ENCODE data around the gene PRR3. TPM values are rescaled to one million over a fixed set of nuclear protein-coding genes. Genes with fewer than 3 reads are reported as not detected.

PRR3 gene
- total and polyA plus RNA-seq, 9 of the 15 experiments (the other 6 are each of a cell fraction or from before 2014, with no cell fraction given): 23.5 to 59.6 (median 28.8) TPM

DNA sequence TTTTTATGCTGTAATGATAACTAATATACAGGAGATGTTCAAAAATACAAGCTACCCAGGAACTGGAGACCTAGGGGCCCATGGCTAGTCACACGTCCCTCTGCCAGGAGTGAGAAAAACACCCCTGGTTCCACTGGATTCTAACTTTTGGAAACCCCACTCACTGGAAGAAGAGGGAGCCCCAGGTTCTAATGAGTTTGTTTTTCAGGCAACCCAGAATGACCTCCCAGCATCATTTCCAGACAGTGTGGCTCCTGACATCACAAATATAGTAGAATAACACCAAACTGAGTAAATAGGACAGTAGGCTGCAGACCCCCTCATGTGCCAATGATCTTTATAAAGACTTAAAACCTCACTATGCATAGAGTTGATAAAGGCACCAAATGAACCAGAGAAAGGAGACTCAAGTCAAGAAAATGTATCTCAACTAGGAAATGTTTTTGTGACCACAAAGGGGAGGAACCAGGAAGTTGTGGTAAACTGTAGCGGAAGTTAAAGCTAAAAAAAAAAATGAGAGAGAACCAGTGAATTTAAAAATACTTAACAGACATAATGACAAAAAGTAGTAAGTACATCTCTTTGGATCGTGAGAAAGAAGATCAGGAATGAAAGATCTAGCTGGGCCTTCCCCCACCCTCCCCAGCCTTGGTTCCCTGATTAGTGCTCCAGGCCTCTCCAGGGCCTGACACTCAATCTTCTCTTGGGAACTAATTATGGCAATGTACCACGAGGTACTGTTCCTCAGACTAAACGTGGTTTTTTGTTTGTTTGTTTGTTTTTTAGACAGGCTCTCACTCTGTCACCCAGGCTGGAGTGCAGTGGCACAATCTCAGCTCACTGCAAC, 48.0 kb upstream of the PRR3 start (continued):
- no peak for TF ChIP-seq SMAD3 (CRISPR knock-in tag; conservative IDR thresholded peaks at IDR 0.05)
- TF ChIP-seq ZNF518B (CRISPR knock-in tag; IDR thresholded peaks at IDR 0.05): 0 out of 2 replicates have a peak, but pooled peaks have one; percentile 33
- TF ChIP-seq SMC3 (conservative IDR thresholded peaks at IDR 0.05; ENCODE audit: insufficient read depth, low read depth, low read length): no peak
- TF ChIP-seq ZNF79 (CRISPR knock-in tag; IDR thresholded peaks at IDR 0.05; ENCODE audit: low read depth): no peak
- TF ChIP-seq NBN (IDR thresholded peaks at IDR 0.05; ENCODE audit: low read depth): peak; percentile 52; the same call in 1 of the 2 replicates
- no peak for TF ChIP-seq NR2C2 (CRISPR knock-in tag; IDR thresholded peaks at IDR 0.05)
- peak; percentile 59; the same call in 1 of the 2 replicates for TF ChIP-seq NR2C2 (tag; IDR thresholded peaks at IDR 0.05)
- no peak for TF ChIP-seq ILK (tag; IDR thresholded peaks at IDR 0.05; ENCODE audit: borderline replicate concordance, low read depth)
- TF ChIP-seq ZNF134 (CRISPR knock-in tag; conservative IDR thresholded peaks at IDR 0.05): peak; percentile 47; the same call in 1 of the 2 replicates
- TF ChIP-seq SNAPC5 (CRISPR knock-in tag; IDR thresholded peaks at IDR 0.05): no peak
- TF ChIP-seq CREB3L1 (IDR thresholded peaks at IDR 0.05; ENCODE audit: borderline replicate concordance, low read depth): no peak
- no peak for TF ChIP-seq ELK1 (CRISPR knock-in tag; IDR thresholded peaks at IDR 0.05)
- TF ChIP-seq CBFB (CRISPR knock-in tag; IDR thresholded peaks at IDR 0.05): no peak
- no peak for TF ChIP-seq USF1 (CRISPR knock-in tag; IDR thresholded peaks at IDR 0.05)
- TF ChIP-seq FOXM1 (IDR thresholded peaks at IDR 0.05; ENCODE audit: low read depth): peak; percentile 50; the same call in 1 of the 2 replicates
- TF ChIP-seq FOXM1 (CRISPR knock-in tag; IDR thresholded peaks at IDR 0.05; ENCODE audit: low read depth): no peak
- no peak for TF ChIP-seq CBX2 (IDR thresholded peaks at IDR 0.05; ENCODE audit: insufficient read depth, low read length, poor library complexity, severe bottlenecking)
- 0 out of 2 replicates have a peak, but pooled peaks have one; percentile 73 for TF ChIP-seq DMBX1 (CRISPR knock-in tag; IDR thresholded peaks at IDR 0.05; ENCODE audit: borderline replicate concordance)
- TF ChIP-seq RB1 (IDR thresholded peaks at IDR 0.05; ENCODE audit: low read depth): no peak
- peak; percentile 27; the same call in 1 of the 2 replicates for TF ChIP-seq SMAD4 (CRISPR knock-in tag; conservative IDR thresholded peaks at IDR 0.05)
- TF ChIP-seq SLC30A9 (CRISPR knock-in tag; IDR thresholded peaks at IDR 0.05): no peak
